GM06990 (cell line): ENCODE data around the gene DAZAP2.

ENCODE experiments used
- DNase-seq: peaks from one replicate; pipeline ENCODE4 v3.0.0-alpha.2; 2011; ENCODE audit not compliant: insufficient read length; ENCODE audit errors: extremely low read depth
- H3K27me3 ChIP-seq: replicated peaks from 2 replicates; pipeline ENCODE4 v1.6.0; 2011; ENCODE audit warnings: low read length; ENCODE audit not compliant: control insufficient read depth, insufficient read depth
- H3K36me3 ChIP-seq: 2 replicates; pipeline ENCODE4 v1.5.1; 2011; ENCODE audit warnings: low read length; ENCODE audit not compliant: control insufficient read depth, insufficient read depth
- H3K4me3 ChIP-seq: replicated peaks from 2 replicates; pipeline ENCODE4 v1.5.1; 2011; ENCODE audit warnings: low read depth, mild to moderate bottlenecking, control low read depth, low read length
- TF ChIP-seq, protein P1 (sequence below): IDR thresholded peaks from 2 replicates; pipeline ENCODE4 v1.5.1; 2011; ENCODE audit warnings: low read length, control low read depth, mild to moderate bottlenecking, inconsistent platforms; ENCODE audit not compliant: insufficient read depth, poor library complexity, severe bottlenecking

Gene DAZAP2

DNA sequence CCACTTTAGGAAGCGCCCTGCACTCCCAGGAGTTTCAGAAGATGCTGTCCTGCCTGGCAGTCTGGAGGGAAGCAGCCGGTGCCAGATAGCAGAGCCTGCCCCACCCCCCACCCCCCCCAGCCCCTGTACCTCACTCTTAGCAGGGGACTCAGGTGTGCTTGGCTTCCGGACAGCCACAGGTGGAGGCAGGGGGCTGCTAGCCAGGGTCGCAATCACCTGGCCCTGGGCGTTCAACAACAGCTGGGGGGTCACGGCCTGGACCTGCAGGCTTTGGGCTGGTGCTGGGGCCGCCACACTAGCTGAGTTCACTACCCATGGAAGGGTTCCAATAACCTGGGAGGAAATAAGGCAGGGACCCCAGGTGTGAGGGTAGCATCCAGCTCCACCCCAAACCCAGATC lies 42.8 kb upstream of the DAZAP2 start:
- H3K36me3 ChIP-seq, result no peaks in the 10 kb centered on the region
- H3K4me3 ChIP-seq, result no peak overlapping the region
- DNase-seq, result no peak
- H3K27me3 ChIP-seq, result no peaks in the 10 kb centered on the region
- TF ChIP-seq, protein P1, sequence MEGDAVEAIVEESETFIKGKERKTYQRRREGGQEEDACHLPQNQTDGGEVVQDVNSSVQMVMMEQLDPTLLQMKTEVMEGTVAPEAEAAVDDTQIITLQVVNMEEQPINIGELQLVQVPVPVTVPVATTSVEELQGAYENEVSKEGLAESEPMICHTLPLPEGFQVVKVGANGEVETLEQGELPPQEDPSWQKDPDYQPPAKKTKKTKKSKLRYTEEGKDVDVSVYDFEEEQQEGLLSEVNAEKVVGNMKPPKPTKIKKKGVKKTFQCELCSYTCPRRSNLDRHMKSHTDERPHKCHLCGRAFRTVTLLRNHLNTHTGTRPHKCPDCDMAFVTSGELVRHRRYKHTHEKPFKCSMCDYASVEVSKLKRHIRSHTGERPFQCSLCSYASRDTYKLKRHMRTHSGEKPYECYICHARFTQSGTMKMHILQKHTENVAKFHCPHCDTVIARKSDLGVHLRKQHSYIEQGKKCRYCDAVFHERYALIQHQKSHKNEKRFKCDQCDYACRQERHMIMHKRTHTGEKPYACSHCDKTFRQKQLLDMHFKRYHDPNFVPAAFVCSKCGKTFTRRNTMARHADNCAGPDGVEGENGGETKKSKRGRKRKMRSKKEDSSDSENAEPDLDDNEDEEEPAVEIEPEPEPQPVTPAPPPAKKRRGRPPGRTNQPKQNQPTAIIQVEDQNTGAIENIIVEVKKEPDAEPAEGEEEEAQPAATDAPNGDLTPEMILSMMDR, result no peak

DNA sequence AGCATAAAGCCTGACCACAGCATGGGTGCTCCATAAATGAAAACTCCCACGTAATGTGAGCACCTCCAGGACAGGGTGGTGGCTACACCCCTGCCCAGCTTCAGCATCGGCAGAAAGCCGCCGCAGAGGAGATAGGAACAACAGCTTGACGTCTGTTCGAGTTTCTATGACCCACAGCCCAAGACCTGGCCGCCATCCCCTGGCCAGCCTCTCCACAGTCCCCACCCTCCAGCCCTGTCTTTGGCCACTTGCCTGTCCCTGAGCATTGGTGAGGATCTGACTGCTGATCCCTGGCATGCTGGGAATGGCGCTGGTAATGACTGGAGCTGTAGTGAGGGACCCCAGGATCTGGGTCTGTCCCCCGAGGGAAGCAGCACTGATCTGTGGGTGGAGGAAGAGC lies 42.1 kb upstream of the DAZAP2 start:
- no peak overlapping the region for H3K4me3 ChIP-seq
- TF ChIP-seq, protein P1, result no peak
- H3K36me3 ChIP-seq, result no peaks in the 10 kb centered on the region
- no peaks in the 10 kb centered on the region for H3K27me3 ChIP-seq
- no peak for DNase-seq

DNA sequence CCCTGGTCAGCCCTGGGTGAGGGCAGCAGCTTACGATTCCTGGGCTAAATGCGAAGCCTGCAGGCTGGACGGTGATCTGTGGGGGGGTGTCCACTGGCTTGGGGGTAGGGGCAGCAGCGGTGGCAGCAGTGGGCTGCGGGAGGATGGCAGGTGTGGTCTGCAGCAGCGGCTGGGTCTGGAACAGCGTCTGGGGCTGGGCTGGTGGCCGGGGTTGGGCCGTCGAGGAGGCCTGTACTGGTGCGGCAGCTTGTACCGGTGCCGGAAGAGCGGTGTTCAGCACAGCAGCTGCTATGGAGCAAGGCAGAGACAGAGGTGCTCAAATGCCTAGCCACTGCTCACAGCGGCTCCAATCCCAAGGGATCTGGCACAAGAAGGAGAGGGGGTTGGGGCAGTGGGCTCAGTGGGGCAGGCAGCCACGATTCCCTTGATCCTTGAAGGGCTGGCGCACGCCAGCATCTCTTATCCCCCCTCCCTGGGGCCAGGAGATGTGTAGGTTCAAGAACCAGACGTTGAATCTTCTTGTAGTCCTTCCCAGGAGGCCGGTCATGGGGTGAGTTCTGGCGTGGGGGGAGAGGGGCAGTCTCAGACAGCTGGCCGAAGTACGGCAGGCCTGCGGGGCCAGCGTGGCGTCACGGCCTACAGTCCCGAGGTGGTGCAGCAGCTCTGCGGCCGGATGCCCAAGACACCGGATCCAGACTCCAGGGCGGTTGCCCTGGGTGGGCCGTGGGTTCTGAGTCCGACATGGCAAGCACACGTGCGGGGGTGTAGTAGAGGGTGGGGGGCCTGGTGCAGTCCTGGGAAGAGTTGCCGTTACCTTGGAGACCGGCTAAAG lies 40.7 kb upstream of the DAZAP2 start:
- Histone ChIP-seq H3K4me3 (no peak overlapping the region), H3K27me3 (no peaks in the 10 kb centered on the region), H3K36me3 (no peaks in the 10 kb centered on the region)
- no peak for DNase-seq
- TF ChIP-seq, protein P1, result no peak

DNA sequence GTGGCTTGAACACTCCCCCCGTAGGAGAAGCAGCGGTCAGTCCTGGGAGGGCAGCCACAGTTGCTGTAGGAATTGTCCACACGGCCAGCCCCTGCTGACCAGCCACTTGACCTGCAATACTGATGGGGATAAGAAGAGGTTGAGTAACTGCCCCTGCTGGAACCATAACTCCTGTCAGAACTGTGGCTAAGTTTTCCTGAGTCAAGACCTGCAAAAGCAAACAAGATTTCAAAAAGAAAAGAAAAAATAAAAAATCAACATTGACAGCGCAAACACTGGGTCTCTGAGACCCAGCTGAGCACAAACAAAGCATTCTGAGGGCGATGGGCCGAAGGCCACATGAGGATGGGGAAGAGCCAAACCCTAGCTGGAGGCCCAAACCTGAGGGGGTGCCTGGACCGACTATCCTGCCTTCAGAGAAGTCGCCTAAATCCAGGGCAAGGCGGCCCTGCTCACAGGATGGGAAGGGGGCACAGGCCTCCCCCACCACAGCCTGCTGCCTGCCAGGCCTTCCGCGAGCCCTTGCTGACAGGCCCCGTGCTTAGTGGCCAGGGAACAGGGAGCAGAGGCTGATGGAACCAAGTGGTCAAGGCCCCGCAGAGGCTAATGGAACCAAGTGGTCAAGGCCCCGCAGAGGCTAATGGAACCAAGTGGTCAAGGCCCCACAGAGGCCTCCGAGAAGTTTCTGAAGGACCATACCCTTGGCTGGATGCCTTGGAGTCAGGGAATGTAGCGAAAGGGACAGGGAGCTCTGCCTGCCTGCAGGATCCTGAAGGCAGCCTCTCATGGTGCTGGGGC lies 39.9 kb upstream of the DAZAP2 start:
- no peaks in the 10 kb centered on the region for H3K36me3 ChIP-seq
- no peak overlapping the region for H3K4me3 ChIP-seq
- TF ChIP-seq, protein P1, result no peak
- no peaks in the 10 kb centered on the region for H3K27me3 ChIP-seq
- DNase-seq, result no peak

DNA sequence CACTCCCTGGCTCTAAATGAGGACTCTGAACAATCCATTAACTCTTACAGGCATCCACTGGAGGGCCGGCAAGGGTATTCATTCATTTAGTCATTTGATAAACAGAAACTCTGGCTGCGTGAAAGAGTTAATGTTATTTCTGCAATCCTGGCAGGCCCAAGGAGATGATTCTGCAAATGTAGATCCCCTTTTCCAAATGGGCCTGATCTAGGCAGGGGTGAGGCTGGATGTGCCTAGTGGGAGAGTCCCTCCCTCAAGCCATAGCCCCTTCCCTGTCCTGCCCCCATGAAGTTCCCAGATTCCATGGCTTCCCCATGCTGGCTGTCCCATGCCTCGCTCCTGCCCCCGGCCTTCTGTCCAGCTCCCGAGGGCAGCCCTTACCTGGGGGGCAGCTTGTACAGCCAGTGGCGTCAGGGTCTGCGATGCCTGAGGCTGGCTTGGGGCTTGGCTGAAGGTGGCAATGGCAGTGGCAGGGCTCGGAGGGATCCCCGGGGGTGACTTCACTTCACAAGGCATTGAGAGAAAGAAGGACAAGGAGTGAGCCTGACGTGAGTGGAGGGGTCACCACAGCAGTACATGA lies 39.2 kb upstream of the DAZAP2 start:
- TF ChIP-seq, protein P1, result no peak
- no peaks in the 10 kb centered on the region for H3K27me3 ChIP-seq
- H3K4me3 ChIP-seq, result no peak overlapping the region
- H3K36me3 ChIP-seq, result no peaks in the 10 kb centered on the region
- DNase-seq, result no peak
